NT2/D1 (cell line): Measurements from ENCODE around the gene CPNE1.

Experiments
- SUZ12 ChIP-seq: IDR thresholded peaks from 2 replicates; pipeline ENCODE4 v1.6.1; 2011; ENCODE audit not compliant: insufficient read length, insufficient read depth; ENCODE audit errors: extremely low read depth
- YY1 ChIP-seq: IDR thresholded peaks from 2 replicates; pipeline ENCODE4 v1.6.1; 2011; ENCODE audit not compliant: insufficient read length, insufficient read depth

GRCh38 chr20:35697696-35698297 is 33.1 kb upstream of the CPNE1 start:
- no peak for TF ChIP-seq YY1
- TF ChIP-seq SUZ12: no peak
